GM12891 (cell line): ENCODE data around the gene AMY2B. TPM values are rescaled to one million over a fixed set of nuclear protein-coding genes. Genes with fewer than 3 reads are reported as not detected.
"Not testable (repeated sequence)": the region's sequence is repeated elsewhere in the genome, so short reads cannot be mapped to it uniquely, and the experiment has no call there.

Experiments used
- DNase-seq: peaks from one replicate; pipeline ENCODE4 v3.0.0; 2011; ENCODE audit warnings: low spot score; ENCODE audit not compliant: insufficient read length
- FAIRE-seq: peaks from 2 replicates; lab custom pipeline; 2011; peaks lifted over from hg19 to GRCh38; lab: Jason Lieb, UNC
- PAX5 ChIP-seq: IDR thresholded peaks from 2 replicates; pipeline ENCODE4 v1.6.1; 2011; ENCODE audit warnings: low read length, moderate library complexity, mild to moderate bottlenecking; ENCODE audit not compliant: insufficient read depth, severe bottlenecking
- POLR2A ChIP-seq: IDR thresholded peaks from 2 replicates; pipeline ENCODE4 v1.6.1; 2011; ENCODE audit warnings: low read depth, low read length, control low read depth
- POLR2AphosphoS5 ChIP-seq: IDR thresholded peaks from 2 replicates; pipeline ENCODE4 v1.6.1; 2011; ENCODE audit warnings: low read depth, low read length, control low read depth
- POU2F2 ChIP-seq: IDR thresholded peaks from 2 replicates; pipeline ENCODE4 v1.6.1; 2011; ENCODE audit warnings: low read depth, mild to moderate bottlenecking, control low read depth, low read length, moderate library complexity
- SPI1 ChIP-seq: IDR thresholded peaks from 2 replicates; pipeline ENCODE4 v1.6.1; 2011; ENCODE audit warnings: low read depth, low read length, control low read depth
- TAF1 ChIP-seq: IDR thresholded peaks from 2 replicates; pipeline ENCODE4 v1.6.1; 2011; ENCODE audit warnings: low read depth, low read length, control low read depth
- polyA plus RNA-seq: library from polyadenylated mRNA; unstranded; fragments of >200 nt; gene quantifications from one replicate; pipeline ENCODE4 v1.2.1, GENCODE V29; 2012; ENCODE audit warnings: low read depth, missing spikeins, inconsistent platforms; ENCODE audit not compliant: missing spikeins

Gene AMY2B
- 6.2 TPM for polyA plus RNA-seq

DNA sequence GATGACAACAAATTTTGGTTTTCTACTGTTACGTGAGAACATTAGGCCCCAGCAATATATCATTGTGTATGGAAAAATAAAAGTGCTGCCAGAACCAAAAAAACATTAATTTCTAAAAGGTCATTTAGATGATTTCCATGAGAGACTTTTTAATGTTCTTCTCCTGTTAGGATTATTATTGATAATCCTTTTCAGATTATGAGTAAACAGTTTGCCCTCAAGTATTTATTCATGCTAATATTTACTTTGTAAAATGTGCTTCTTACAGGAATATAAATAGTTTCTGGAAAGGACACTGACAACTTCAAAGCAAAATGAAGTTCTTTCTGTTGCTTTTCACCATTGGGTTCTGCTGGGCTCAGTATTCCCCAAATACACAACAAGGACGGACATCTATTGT lies at the start of gene AMY2B:
TSS of gene AMY2B (plus strand) at position 301 of the 400 bp plus-strand sequence. CDS start at position 315, 14 bp downstream.
- FAIRE-seq, DNase-seq: not testable (repeated sequence)

GRCh38 chr1:103523346-103523745 lies 48.0 kb upstream of the AMY2B start:
- FAIRE-seq (no peak), DNase-seq (no peak)
- TF ChIP-seq SPI1 = no peak
- no peak for TF ChIP-seq POU2F2
- TF ChIP-seq POLR2AphosphoS5 = no peak
- TF ChIP-seq TAF1 = no peak
- TF ChIP-seq POLR2A = no peak
- no peak for TF ChIP-seq PAX5

DNA sequence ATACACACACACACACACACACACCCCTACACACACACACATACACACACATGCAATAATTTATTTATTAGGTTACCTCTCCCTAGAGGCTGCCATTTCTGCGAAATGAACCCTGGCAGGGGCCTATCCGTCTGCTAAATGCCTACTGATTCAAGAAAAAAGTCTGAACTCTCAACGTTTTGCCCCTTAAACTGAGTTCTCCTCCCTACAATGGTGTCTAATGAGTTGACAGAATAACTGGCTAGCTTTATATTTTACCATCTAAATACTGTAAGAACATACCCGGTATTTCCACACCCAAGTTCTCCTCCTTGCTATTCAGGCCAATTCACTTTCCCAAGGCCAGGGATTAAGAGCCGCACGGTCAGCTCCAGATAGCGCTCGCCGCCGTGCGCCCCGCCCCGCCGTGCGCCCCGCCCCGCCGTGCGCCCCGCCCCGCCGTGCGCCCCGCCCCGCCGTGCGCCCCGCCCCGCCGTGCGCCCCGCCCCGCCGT lies 46.2 kb upstream of the AMY2B start:
- DNase-seq (no peak), FAIRE-seq (peak; percentile 58)
- TF ChIP-seq POLR2A = no peak
- no peak for TF ChIP-seq TAF1
- TF ChIP-seq POLR2AphosphoS5 = no peak
- no peak for TF ChIP-seq POU2F2
- no peak for TF ChIP-seq SPI1
- TF ChIP-seq PAX5 = no peak

DNA sequence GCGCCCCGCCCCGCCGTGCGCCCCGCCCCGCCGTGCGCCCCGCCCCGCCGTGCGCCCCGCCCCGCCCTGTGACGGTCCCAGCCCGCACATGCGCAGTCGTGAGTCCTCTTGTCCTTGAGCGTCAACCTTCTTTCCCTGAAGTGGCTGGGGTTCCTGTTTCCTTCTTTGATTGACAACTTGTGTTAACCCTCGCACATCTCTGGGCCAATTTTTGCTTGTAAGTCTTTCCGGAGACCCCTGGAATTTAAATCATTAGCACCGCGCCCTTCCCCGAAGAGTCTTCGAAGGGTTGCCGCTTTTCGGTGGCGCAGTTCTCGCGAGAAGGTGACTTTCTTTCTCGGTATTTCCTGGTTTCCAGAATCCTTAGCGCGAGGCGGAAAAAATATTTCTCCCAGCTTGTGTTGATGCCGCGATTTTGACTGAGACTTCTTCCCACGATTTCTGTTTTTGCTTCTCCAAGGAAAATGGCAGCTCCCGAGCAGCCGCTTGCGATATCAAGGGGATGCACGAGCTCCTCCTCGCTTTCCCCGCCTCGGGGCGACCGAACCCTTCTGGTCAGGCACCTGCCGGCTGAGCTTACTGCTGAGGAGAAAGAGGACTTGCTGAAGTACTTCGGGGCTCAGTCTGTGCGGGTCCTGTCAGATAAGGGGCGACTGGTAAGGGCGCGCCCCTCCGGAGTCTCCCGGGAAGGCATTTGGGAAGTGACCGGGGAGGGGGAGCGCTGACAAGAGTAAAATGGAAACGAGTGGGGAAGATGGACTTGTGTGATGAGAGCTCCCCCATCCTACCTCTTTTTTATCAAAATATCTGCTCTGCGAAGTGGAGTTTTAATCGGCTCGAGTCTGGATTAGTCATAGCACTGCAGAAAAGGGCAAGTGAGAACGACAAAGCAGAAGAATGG lies 45.5 kb upstream of the AMY2B start, which contains the start of gene RNPC3:
TSS of gene RNPC3 (plus strand) at position 93 of the 901 bp plus-strand sequence. CDS start at position 465, 372 bp downstream.
- FAIRE-seq (peak; percentile 86), DNase-seq (peak; percentile 32)
- TF ChIP-seq SPI1 = peak; percentile 32; the same call in 1 of the 2 replicates
- TF ChIP-seq PAX5 = no peak
- no peak for TF ChIP-seq POU2F2
- TF ChIP-seq POLR2AphosphoS5 = peak; percentile 63; the same call in 1 of the 2 replicates
- 0 out of 2 replicates have a peak, but pooled peaks have one; percentile 63 for TF ChIP-seq POLR2A
- TF ChIP-seq TAF1 = peak; percentile 55

GRCh38 chr1:103527331-103527730 lies 44.1 kb upstream of the AMY2B start:
- DNase-seq (no peak), FAIRE-seq (no peak)
- TF ChIP-seq POLR2A = no peak
- no peak for TF ChIP-seq POU2F2
- no peak for TF ChIP-seq POLR2AphosphoS5
- TF ChIP-seq SPI1 = no peak
- no peak for TF ChIP-seq PAX5
- TF ChIP-seq TAF1 = no peak

GRCh38 chr1:103529746-103530145 lies 41.6 kb upstream of the AMY2B start:
- DNase-seq (no peak), FAIRE-seq (peak; percentile 9)
- no peak for TF ChIP-seq TAF1

DNA sequence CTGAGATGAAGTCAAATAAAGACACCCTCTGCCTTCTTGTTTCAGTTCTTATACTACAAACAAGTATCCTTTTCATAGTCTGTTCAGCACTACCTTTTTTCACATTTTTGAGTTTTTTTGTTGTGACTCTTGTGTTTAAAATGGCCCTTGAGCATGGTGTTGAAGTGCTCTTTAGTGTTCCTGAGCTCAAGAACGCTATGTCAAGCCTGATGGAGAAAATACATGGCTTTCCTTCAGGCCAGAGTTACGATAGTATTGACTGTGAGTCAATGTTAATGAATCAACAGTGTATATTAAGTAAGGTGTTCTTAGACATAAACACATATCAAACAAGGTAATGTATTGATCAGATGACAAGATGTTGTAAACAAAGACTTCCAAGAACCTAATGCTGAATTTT lies 33.2 kb upstream of the AMY2B start:
- DNase-seq (no peak), FAIRE-seq (no peak)
- TF ChIP-seq TAF1 = no peak
- TF ChIP-seq SPI1 = no peak
- no peak for TF ChIP-seq POU2F2
- TF ChIP-seq POLR2A = no peak
- TF ChIP-seq PAX5 = no peak
- TF ChIP-seq POLR2AphosphoS5 = no peak

- TF ChIP-seq PAX5 (no peak), POLR2A (no peak), POU2F2 (no peak), SPI1 (no peak), POLR2AphosphoS5 (no peak), TAF1 (no peak)
- no peak for FAIRE-seq
These were observed 30.0 kb upstream of the AMY2B start for GRCh38 chr1:103541431-103541830.

GRCh38 chr1:103546496-103546895 lies 24.9 kb upstream of the AMY2B start:
- no peak for TF ChIP-seq POLR2A
- no peak for TF ChIP-seq POU2F2
- TF ChIP-seq TAF1 = no peak
- TF ChIP-seq SPI1 = no peak
- TF ChIP-seq POLR2AphosphoS5 = no peak
- TF ChIP-seq PAX5 = no peak
- FAIRE-seq = no peak
- no peak for DNase-seq

More at GRCh38 chr1:103541431-103541830, 30.0 kb upstream of the AMY2B start:
- DNase-seq = no peak

DNA sequence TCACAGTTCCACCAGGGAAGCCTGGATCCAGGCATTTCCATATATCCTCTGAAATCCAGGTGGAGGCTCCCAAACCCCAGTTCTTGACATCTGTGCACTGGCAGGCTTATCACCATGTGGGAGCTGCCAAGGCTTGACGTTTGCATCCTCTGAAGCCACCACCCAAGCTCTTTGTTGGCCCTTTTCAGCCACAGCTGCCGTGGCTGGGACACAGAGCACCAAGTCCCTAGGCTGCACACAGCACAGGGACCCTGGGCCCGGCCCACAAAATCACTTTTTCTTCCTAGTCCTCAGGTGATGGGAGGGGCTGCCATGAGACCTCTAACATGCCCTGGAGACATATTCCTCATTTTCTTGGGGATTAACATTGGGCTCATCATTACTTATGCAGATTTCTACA lies 23.5 kb upstream of the AMY2B start:
- DNase-seq = no peak
- TF ChIP-seq TAF1 = no peak
- TF ChIP-seq POU2F2 = no peak
- no peak for TF ChIP-seq POLR2A
- TF ChIP-seq PAX5 = no peak
- FAIRE-seq = no peak

GRCh38 chr1:103560427-103560826 lies 11.0 kb upstream of the AMY2B start:
- no peak for TF ChIP-seq POLR2AphosphoS5
- TF ChIP-seq TAF1 = no peak
- no peak for TF ChIP-seq POU2F2
- no peak for TF ChIP-seq PAX5
- no peak for TF ChIP-seq POLR2A
- no peak for TF ChIP-seq SPI1
- no peak for FAIRE-seq
- DNase-seq = no peak

- not testable (repeated sequence) for DNase-seq, FAIRE-seq
These were observed 10.3 kb upstream of the AMY2B start for GRCh38 chr1:103561124-103561523.
